H9 (cell line): ENCODE measurements around the gene SORBS1. TPM values are rescaled to one million over a fixed set of nuclear protein-coding genes. Genes with fewer than 3 reads are reported as not detected.

Experiments used
- DNase-seq: peaks from one replicate; pipeline ENCODE4 v3.0.0-alpha.2; 2017
- H2AFZ ChIP-seq: one replicate; pipeline ENCODE4 v1.6.1; 2013; ENCODE audit warnings: mild to moderate bottlenecking, low read length, control low read depth, moderate library complexity
- H2AK5ac ChIP-seq: 2 replicates; pipeline ENCODE4 v1.6.1; 2013; ENCODE audit warnings: low read length, control low read depth, mixed read lengths; ENCODE audit not compliant: insufficient read length
- H2BK120ac ChIP-seq: one replicate; pipeline ENCODE4 v1.6.1; 2013; ENCODE audit warnings: low read depth, mild to moderate bottlenecking, low read length, control low read depth, inconsistent platforms; ENCODE audit not compliant: poor library complexity, severe bottlenecking
- H2BK12ac ChIP-seq: 2 replicates; pipeline ENCODE4 v1.6.1; 2013; ENCODE audit warnings: low read length, control low read depth, mixed read lengths, low read depth; ENCODE audit not compliant: insufficient read length
- H2BK15ac ChIP-seq: 2 replicates; pipeline ENCODE4 v1.6.1; 2013; ENCODE audit warnings: low read depth, low read length, control low read depth
- H2BK20ac ChIP-seq: one replicate; pipeline ENCODE4 v1.6.1; 2013; ENCODE audit warnings: low read depth, mild to moderate bottlenecking, low read length, control low read depth, inconsistent platforms; ENCODE audit not compliant: poor library complexity, severe bottlenecking
- H2BK5ac ChIP-seq: 2 replicates; pipeline ENCODE4 v1.6.1; 2013; ENCODE audit warnings: low read length, control low read depth, mixed read lengths; ENCODE audit not compliant: insufficient read length
- H3K14ac ChIP-seq: 2 replicates; pipeline ENCODE4 v1.6.1; 2013; ENCODE audit warnings: low read length, control low read depth; ENCODE audit not compliant: insufficient read depth
- H3K18ac ChIP-seq: 2 replicates; pipeline ENCODE4 v1.6.1; 2013; ENCODE audit warnings: low read depth, mild to moderate bottlenecking, mixed read lengths, low read length, control low read depth; ENCODE audit not compliant: insufficient read length
- H3K23ac ChIP-seq: 2 replicates; pipeline ENCODE4 v1.6.1; 2013; ENCODE audit warnings: low read length, control low read depth, mixed read lengths, low read depth; ENCODE audit not compliant: insufficient read length
- H3K23me2 ChIP-seq: 2 replicates; pipeline ENCODE4 v1.6.1; 2013; ENCODE audit warnings: low read depth, mild to moderate bottlenecking, mixed read lengths, low read length, control low read depth; ENCODE audit not compliant: insufficient read length, poor library complexity, severe bottlenecking
- H3K27ac ChIP-seq: 2 replicates; pipeline ENCODE4 v1.5.1; 2013; ENCODE audit warnings: low read length, control low read depth, mixed read lengths, low read depth; ENCODE audit not compliant: insufficient read length
- H3K27me3 ChIP-seq: 2 replicates; pipeline ENCODE4 v1.6.1; 2013; ENCODE audit warnings: low read length, control low read depth, inconsistent platforms; ENCODE audit not compliant: insufficient read depth
- H3K4ac ChIP-seq: 2 replicates; pipeline ENCODE4 v1.6.1; 2013; ENCODE audit warnings: low read depth, mild to moderate bottlenecking, control low read depth, inconsistent platforms, low read length, moderate library complexity
- H3K4me1 ChIP-seq: 2 replicates; pipeline ENCODE4 v1.6.1; 2013; ENCODE audit warnings: low read length, control low read depth, inconsistent platforms; ENCODE audit not compliant: insufficient read depth
- H3K4me2 ChIP-seq: 2 replicates; pipeline ENCODE4 v1.6.1; 2013; ENCODE audit warnings: low read length, control low read depth, mixed read lengths; ENCODE audit not compliant: insufficient read length, insufficient read depth
- H3K56ac ChIP-seq: 2 replicates; pipeline ENCODE4 v1.6.1; 2013; ENCODE audit warnings: low read depth, mild to moderate bottlenecking, mixed read lengths, low read length, control low read depth; ENCODE audit not compliant: insufficient read length
- H3K79me1 ChIP-seq: 2 replicates; pipeline ENCODE4 v1.6.1; 2013; ENCODE audit warnings: low read depth, mild to moderate bottlenecking, moderate library complexity, low read length, control low read depth, inconsistent platforms; ENCODE audit not compliant: insufficient read depth, poor library complexity, severe bottlenecking
- H3K79me2 ChIP-seq: 2 replicates; pipeline ENCODE4 v1.6.1; 2013; ENCODE audit warnings: low read length, control low read depth, inconsistent platforms; ENCODE audit not compliant: insufficient read depth
- H3K9ac ChIP-seq: 2 replicates; pipeline ENCODE4 v1.6.1; 2013; ENCODE audit warnings: low read length, control low read depth, mixed read lengths; ENCODE audit not compliant: insufficient read length; ENCODE audit errors: extremely low read depth
- H3K9me3 ChIP-seq: one replicate; pipeline ENCODE4 v1.6.1; 2013; ENCODE audit warnings: low read depth, low read length, inconsistent platforms; ENCODE audit not compliant: control insufficient read depth
- H3T11ph ChIP-seq: one replicate; pipeline ENCODE4 v1.6.1; 2013; ENCODE audit warnings: mild to moderate bottlenecking, low read length, control low read depth, inconsistent platforms
- H4K20me1 ChIP-seq: one replicate; pipeline ENCODE4 v1.6.1; 2013; ENCODE audit not compliant: control insufficient read depth, insufficient read length, insufficient read depth
- H4K5ac ChIP-seq: 2 replicates; pipeline ENCODE4 v1.6.1; 2013; ENCODE audit warnings: low read depth, mild to moderate bottlenecking, mixed read lengths, low read length, control low read depth; ENCODE audit not compliant: insufficient read length
- H4K8ac ChIP-seq: replicated peaks from 2 replicates; pipeline ENCODE4 v1.6.1; 2013; ENCODE audit warnings: low read length, control low read depth, mixed read lengths, low read depth; ENCODE audit not compliant: insufficient read length
- H4K91ac ChIP-seq: 2 replicates; pipeline ENCODE4 v1.6.1; 2013; ENCODE audit warnings: low read depth, mild to moderate bottlenecking, moderate library complexity, mixed read lengths, low read length, control low read depth; ENCODE audit not compliant: insufficient read length
- H3K27ac Mint-ChIP-seq, 3 experiments: 2 replicates in 2 of 3; 3 replicates in 1 of 3; pipeline ENCODE4 v1.8.0; 2020 to 2021; ENCODE audit warnings: mixed read lengths in 3 of 3, mild to moderate bottlenecking in 1 of 3, moderate library complexity in 1 of 3
- H3K27me3 Mint-ChIP-seq: 2 replicates; pipeline ENCODE4 v1.8.0; 2021; ENCODE audit warnings: low read depth, mild to moderate bottlenecking, moderate library complexity, mixed read lengths
- H3K36me3 Mint-ChIP-seq, 3 experiments: 2 replicates in 2 of 3; 3 replicates in 1 of 3; pipeline ENCODE4 v1.8.0; 2020 to 2021; ENCODE audit warnings: low read depth in 3 of 3, mixed read lengths in 3 of 3; ENCODE audit not compliant: insufficient read depth in 1 of 3
- H3K4me1 Mint-ChIP-seq, 2 experiments: 2 replicates each; pipeline ENCODE4 v1.8.0; 2020; ENCODE audit warnings: mixed read lengths in 2 of 2
- H3K4me3 Mint-ChIP-seq, 2 experiments: 2 replicates in 1 of 2; 3 replicates in 1 of 2; pipeline ENCODE4 v1.8.0; 2020 to 2021; ENCODE audit warnings: mild to moderate bottlenecking in 2 of 2, mixed read lengths in 2 of 2, moderate library complexity in 1 of 2
- H3K9me3 Mint-ChIP-seq, 2 experiments: 2 replicates in 1 of 2; 3 replicates in 1 of 2; pipeline ENCODE4 v1.8.0; 2020; ENCODE audit warnings: mild to moderate bottlenecking in 2 of 2, mixed read lengths in 2 of 2, moderate library complexity in 1 of 2
- CTCF ChIP-seq: fragments of 200-600 bp; sonication (generic); conservative IDR thresholded peaks from 3 replicates; pipeline ENCODE4 v1.8.0; 2021; ENCODE audit warnings: antibody characterized with exemption, mild to moderate bottlenecking
- WGBS: extraction: QIAGEN DNeasy Blood & Tissue Kit; methylation state at CpG from one replicate; pipeline ENCODE4 v1.1.7; 2013; ENCODE audit warnings: missing lambda C conversion rate, low lambda C conversion rate, mixed read lengths; ENCODE audit not compliant: insufficient read length; ENCODE audit errors: extremely low coverage; 5-methylcytosine and 5-hydroxymethylcytosine counted together
- total RNA-seq: library from RNA; stranded (reverse); gene quantifications from 2 replicates; pipeline ENCODE4 v1.2.1, GENCODE V29; 2021

The SORBS1 gene
- total RNA-seq, 1 experiment from 2014 or later = 24.3 TPM

GRCh38 chr10:95458871-95459270 lies 102.3 kb downstream of the SORBS1 start:
- Histone ChIP-seq H3K27ac (no peak overlapping the region), H3K4ac (no peak overlapping the region), H3K18ac (no peak overlapping the region), H3K23me2 (no peaks in the 10 kb centered on the region), H3K9me3 (no peaks in the 10 kb centered on the region), H3K56ac (no peak overlapping the region), H3K4me2 (no peak overlapping the region), H3K4me1 (peaks cover 14% of the 10 kb centered on the region; the same call in 1 of the 2 replicates), H2BK15ac (no peak overlapping the region), H4K8ac (no peak overlapping the region), H4K20me1 (no peaks in the 10 kb centered on the region), H3K79me2 (no peaks in the 10 kb centered on the region), H2BK20ac (no peak overlapping the region), H3T11ph (no peak overlapping the region), H2AFZ (no peak overlapping the region), H2AK5ac (no peak overlapping the region), H2BK120ac (no peak overlapping the region), H3K9ac (no peak overlapping the region), H2BK12ac (no peak overlapping the region), H2BK5ac (no peak overlapping the region), H3K23ac (no peak overlapping the region), H4K91ac (no peak overlapping the region), H3K14ac (no peak overlapping the region), H3K79me1 (no peaks in the 10 kb centered on the region), H4K5ac (no peak overlapping the region), H3K27me3 (no peaks in the 10 kb centered on the region)
- Mint-ChIP-seq H3K9me3 (no peaks in the 10 kb centered on the region), H3K4me3 (no peak overlapping the region), H3K27ac (peak overlapping the region in 1 of 3 experiments; percentile 87; a peak in 3 of 7 replicates), H3K27me3 (no peaks in the 10 kb centered on the region), H3K36me3 (no peaks in the 10 kb centered on the region), H3K4me1 (peaks cover 33 to 46% of the 10 kb centered on the region in 2 experiments)
- DNase-seq = no peak
- no peak for TF ChIP-seq CTCF
- no CpG with 5 or more reads among the region's 1 CpG for WGBS
